ENCODE results near the gene NR1D1.

DNA sequence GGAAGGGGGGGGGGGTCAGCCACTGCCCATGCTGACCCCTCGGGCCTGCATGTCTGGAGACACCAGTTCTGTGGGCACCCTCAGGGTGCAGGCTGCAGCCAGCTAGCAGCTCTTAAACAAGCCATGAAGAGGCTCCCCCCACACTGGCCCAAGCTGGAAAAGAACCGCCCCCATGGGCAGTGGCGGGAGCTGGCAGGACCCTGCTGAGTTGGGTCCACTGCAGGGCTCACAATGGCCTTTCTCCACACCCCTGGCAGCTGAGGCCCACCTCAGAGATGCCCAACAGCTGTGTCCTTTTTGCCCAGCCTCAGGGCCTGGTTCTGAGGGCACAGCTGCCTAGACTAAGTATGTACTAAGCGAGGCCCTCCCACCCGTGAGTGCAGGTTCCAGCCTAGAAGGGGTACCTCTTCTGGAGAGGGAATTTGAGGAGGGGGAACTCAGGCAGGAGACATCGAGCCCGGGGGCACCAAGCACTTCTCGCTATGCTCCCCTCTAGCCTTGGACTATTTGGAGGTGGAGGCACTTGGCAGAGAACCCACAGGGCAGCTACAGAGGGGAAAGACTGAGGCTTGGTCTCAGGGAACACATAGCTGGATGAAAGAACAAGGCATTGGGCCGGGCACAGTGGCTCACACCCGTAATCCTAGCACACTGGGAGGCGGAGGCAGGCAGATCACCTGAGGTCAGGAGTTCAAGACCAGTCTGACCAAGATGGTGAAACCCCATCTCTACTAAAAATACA, 34.4 kb downstream of the NR1D1 start:
- TF ChIP-seq, protein P1, sequence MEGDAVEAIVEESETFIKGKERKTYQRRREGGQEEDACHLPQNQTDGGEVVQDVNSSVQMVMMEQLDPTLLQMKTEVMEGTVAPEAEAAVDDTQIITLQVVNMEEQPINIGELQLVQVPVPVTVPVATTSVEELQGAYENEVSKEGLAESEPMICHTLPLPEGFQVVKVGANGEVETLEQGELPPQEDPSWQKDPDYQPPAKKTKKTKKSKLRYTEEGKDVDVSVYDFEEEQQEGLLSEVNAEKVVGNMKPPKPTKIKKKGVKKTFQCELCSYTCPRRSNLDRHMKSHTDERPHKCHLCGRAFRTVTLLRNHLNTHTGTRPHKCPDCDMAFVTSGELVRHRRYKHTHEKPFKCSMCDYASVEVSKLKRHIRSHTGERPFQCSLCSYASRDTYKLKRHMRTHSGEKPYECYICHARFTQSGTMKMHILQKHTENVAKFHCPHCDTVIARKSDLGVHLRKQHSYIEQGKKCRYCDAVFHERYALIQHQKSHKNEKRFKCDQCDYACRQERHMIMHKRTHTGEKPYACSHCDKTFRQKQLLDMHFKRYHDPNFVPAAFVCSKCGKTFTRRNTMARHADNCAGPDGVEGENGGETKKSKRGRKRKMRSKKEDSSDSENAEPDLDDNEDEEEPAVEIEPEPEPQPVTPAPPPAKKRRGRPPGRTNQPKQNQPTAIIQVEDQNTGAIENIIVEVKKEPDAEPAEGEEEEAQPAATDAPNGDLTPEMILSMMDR (IDR thresholded peaks at IDR 0.05): no peak
- no peak for TF ChIP-seq POLR2A (IDR thresholded peaks at IDR 0.05)
